Pancreas (tissue), 10 donors: ENCODE data around the gene RNASEH2A. TPM values are rescaled to one million over a fixed set of nuclear protein-coding genes. Genes with fewer than 3 reads are reported as not detected.

Experiments
- ATAC-seq, 4 donors: fragments of 200-7000 bp; cut with Tn5 transposase; one replicate each; pipeline versions ENCODE4 v1.8.0 to v1.9.1; 2020; ENCODE audit warnings: mild to moderate bottlenecking in 4 of 4, moderate library complexity in 4 of 4
- DNase-seq, 6 donors: peaks; one replicate each; pipeline ENCODE4 v3.0.0-alpha.2; 2020
- FAIRE-seq: peaks from 2 replicates; lab custom pipeline; 2012; peaks lifted over from hg19 to GRCh38; lab: Jason Lieb, UNC
- H3K27ac ChIP-seq, 4 donors: fragments of 200-600 bp; sonication (generic); 1 replicate in 3 of 4; 2 replicates in 1 of 4; pipeline versions ENCODE4 v1.5.0 to v1.8.0; 2020
- H3K27me3 ChIP-seq, 4 donors: fragments of 200-600 bp; one replicate each; pipeline ENCODE4 v1.8.0; 2021
- H3K36me3 ChIP-seq, 3 donors: fragments of 200-600 bp; sonication (generic) in 1 of 3; one replicate each; pipeline versions ENCODE4 v1.5.0 to v1.8.0; 2020 to 2021
- H3K4me1 ChIP-seq, 3 donors: fragments of 200-600 bp; one replicate each; pipeline ENCODE4 v1.8.0; 2021
- H3K4me3 ChIP-seq, 4 donors: fragments of 200-600 bp; sonication (generic) in 2 of 4; one replicate each; pipeline versions ENCODE4 v1.5.0 to v1.8.0; 2020 to 2021
- H3K9me3 ChIP-seq, 4 donors: fragments of 200-600 bp; one replicate each; pipeline ENCODE4 v1.8.0; 2021
- WGBS, 2 donors: extraction: QIAGEN DNeasy Blood & Tissue Kit; methylation state at CpG; one replicate each; pipeline ENCODE4 v1.1.7; 2013; 5-methylcytosine and 5-hydroxymethylcytosine counted together
- intact Hi-C, 3 donors: fragments of 100-400 bp; cut with DNase I; formaldehyde crosslinking; loops; one replicate each; pipeline versions ENCODE4 v1.11.1 to v1.14.2; 2022
- polyA plus RNA-seq, 2 donors: library from polyadenylated mRNA; stranded (reverse); fragments of 200-250 nt; gene quantifications; one replicate each; pipeline ENCODE4 v1.2.3, GENCODE V29; 2013
- total RNA-seq, 6 donors: library from RNA; stranded (reverse); fragmentation: NEBNext Ultra II Directional in 4 of 6; extraction: Animal tissue kit (Norgen Biotek cat#: 25700) in 4 of 6; gene quantifications; one replicate each; pipeline versions ENCODE4 v1.2.1 to v1.2.4, GENCODE V29; 2021 to 2023
- TF ChIP-seq, protein P1 (sequence below), 4 donors: fragments of 200-600 bp; sonication (generic) in 3 of 4; IDR thresholded peaks; one replicate each; pipeline versions ENCODE4 v1.5.0 to v1.8.0; 2021; ENCODE audit warnings: antibody characterized with exemption in 4 of 4
- donor health status: healthy with polysubstance abuse.
- donor health status: DM: no; HTN: no; CAD: no; lungs with moderate emphysema.
- donor health status: DM: no; HTN: no; CAD: no.
- donor health status: control.
- donor health status: control.
- donor health status: Bipolar disorder and iron deficiency.
- donor health status: DM: yes; HTN: yes; CAD: no.
- donor health status: DM: no; HTN: no; CAD: no.
- donor health status: DM: no; HTN: no; CAD: no.
- donor health status: DM: yes; HTN: yes; CAD: no.

Gene RNASEH2A
- total and polyA plus RNA-seq, 8 donors, result 1.7 to 6.0 (median 3.6) TPM

GRCh38 chr19:12833738-12834565 is 27.6 kb downstream of the RNASEH2A start:
- Histone ChIP-seq H3K36me3 (no peaks in the 10 kb centered on the region), H3K9me3 (no peaks in the 10 kb centered on the region), H3K27ac (no peak overlapping the region), H3K4me3 (peak overlapping the region in 3 of 4 donors; percentile 12 to 40 (median 29)), H3K27me3 (peaks cover 0 to 42% (median 2%) of the 10 kb centered on the region in 4 donors), H3K4me1 (peaks cover 0 to 9% (median 0%) of the 10 kb centered on the region in 3 donors)
- TF ChIP-seq, protein P1, sequence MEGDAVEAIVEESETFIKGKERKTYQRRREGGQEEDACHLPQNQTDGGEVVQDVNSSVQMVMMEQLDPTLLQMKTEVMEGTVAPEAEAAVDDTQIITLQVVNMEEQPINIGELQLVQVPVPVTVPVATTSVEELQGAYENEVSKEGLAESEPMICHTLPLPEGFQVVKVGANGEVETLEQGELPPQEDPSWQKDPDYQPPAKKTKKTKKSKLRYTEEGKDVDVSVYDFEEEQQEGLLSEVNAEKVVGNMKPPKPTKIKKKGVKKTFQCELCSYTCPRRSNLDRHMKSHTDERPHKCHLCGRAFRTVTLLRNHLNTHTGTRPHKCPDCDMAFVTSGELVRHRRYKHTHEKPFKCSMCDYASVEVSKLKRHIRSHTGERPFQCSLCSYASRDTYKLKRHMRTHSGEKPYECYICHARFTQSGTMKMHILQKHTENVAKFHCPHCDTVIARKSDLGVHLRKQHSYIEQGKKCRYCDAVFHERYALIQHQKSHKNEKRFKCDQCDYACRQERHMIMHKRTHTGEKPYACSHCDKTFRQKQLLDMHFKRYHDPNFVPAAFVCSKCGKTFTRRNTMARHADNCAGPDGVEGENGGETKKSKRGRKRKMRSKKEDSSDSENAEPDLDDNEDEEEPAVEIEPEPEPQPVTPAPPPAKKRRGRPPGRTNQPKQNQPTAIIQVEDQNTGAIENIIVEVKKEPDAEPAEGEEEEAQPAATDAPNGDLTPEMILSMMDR (IDR thresholded peaks at IDR 0.05), result no peak
- 2 to 3% methylated on average over 25 to 66 of the region's 87 CpGs for WGBS, 2 donors
- DNase-seq (peak in 5 of 6 donors; percentile 26 to 76 (median 58)), ATAC-seq (peak; percentile 43 to 52 (median 50)), FAIRE-seq (no peak)
- intact Hi-C loops, result no loop called here

DNA sequence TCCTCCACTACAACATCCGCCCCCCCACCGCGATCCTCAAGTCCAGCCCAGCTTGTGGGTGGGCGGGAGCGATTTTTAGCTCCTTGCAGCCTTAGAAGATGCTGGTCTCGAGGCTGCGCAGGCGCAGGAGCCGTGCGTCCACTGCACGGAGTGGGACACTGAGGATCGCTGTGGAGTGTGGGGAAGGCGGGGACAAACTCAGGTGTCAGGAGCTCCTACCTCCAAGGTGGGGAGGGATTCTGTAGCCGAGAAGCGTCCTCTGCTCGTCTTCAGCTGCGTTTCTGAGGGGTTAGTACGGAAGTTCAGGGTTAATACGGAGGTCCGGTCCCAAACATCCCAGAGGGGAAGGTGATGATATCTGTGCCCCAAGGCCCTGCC is 28.2 kb downstream of the RNASEH2A start, which contains the start of gene RTBDN:
RTBDN (minus strand) TSS at position 14 of the 378 bp plus-strand sequence. CDS start 4,600 bp downstream, outside the sequence.
- FAIRE-seq, result no peak
- WGBS, 2 donors, result 7 to 14% methylated on average over 20 of the region's 20 CpGs
- peak in 1 of 6 donors; percentile 33 for DNase-seq
- no peaks in the 10 kb centered on the region for H3K36me3 ChIP-seq
- no peak within 1 kb of the TSS for H3K27ac ChIP-seq
- TF ChIP-seq, protein P1 (IDR thresholded peaks at IDR 0.05), result no peak
- peaks cover 0 to 9% (median 0%) of the 10 kb centered on the region in 3 donors for H3K4me1 ChIP-seq
- ATAC-seq, result no peak
- peaks cover 0 to 42% (median 2%) of the 10 kb centered on the region in 4 donors for H3K27me3 ChIP-seq
- H3K4me3 ChIP-seq, result peak within 1 kb of the TSS in 3 of 4 donors; percentile 12 to 40 (median 29)
- intact Hi-C loops, result no loop called here
- no peaks in the 10 kb centered on the region for H3K9me3 ChIP-seq

DNA sequence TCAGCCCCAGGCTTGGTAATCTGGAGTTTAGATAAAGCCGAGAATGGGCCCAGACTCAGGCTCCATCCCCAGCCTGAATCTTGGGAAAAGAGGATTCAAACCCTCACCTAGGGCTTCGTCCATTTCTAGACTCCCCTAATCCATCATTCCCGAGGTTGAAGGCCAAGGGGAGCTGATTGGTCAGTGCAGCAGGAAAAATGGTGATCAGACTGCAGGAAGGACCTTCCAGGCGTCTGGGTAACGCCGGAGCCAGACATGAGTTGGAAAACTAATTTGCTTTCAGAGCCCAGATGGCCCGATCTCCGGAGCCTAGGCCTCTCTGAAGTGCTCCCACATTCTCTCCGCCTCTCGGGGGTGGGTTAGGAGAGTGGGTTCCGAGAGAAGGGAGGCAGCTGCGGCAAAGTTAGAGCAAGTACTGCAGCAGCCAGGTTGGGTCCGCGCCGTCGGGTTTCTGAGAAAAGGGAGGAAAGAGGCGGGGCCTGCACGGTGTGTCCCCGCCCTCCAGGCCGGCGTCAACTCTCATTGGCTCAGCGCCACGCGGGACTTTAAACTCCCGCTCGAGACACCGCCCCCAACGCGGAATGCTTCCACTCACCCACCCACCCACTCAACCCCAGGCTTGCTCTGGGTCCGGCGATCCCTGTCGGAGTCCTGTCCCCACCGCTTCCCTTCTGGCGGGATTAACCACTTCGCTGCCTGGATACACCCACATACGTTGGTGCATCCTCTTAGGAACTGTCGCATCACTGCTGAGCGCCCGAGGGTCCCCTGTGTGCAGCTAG is 28.8 kb downstream of the RNASEH2A start:
- Histone ChIP-seq H3K4me3 (no peak overlapping the region), H3K27ac (no peak overlapping the region), H3K4me1 (peaks cover 0 to 9% (median 0%) of the 10 kb centered on the region in 3 donors), H3K9me3 (no peaks in the 10 kb centered on the region), H3K36me3 (no peaks in the 10 kb centered on the region), H3K27me3 (peaks cover 0 to 42% (median 4%) of the 10 kb centered on the region in 4 donors)
- peak in 4 of 6 donors; percentile 30 to 76 (median 56) for DNase-seq
- no peak for FAIRE-seq
- ATAC-seq, result peak in 2 of 4 donors; percentile 11 to 29
- intact Hi-C loops, result no loop called here
- TF ChIP-seq, protein P1 (IDR thresholded peaks at IDR 0.05), result no peak
- 4 to 7% methylated on average over 36 to 39 of the region's 39 CpGs for WGBS, 2 donors

- TF ChIP-seq, protein P1 (IDR thresholded peaks at IDR 0.05), result no peak
- 5 to 10% methylated on average over 6 of the region's 6 CpGs for WGBS, 2 donors
- FAIRE-seq (no peak), DNase-seq (no peak), ATAC-seq (no peak)
- Histone ChIP-seq H3K36me3 (no peaks in the 10 kb centered on the region), H3K27me3 (peaks cover 0 to 40% (median 5%) of the 10 kb centered on the region in 4 donors), H3K9me3 (no peaks in the 10 kb centered on the region), H3K27ac (no peak overlapping the region), H3K4me1 (peaks cover 0 to 15% (median 0%) of the 10 kb centered on the region in 3 donors), H3K4me3 (no peak overlapping the region)
- intact Hi-C loops, result no loop called here
These were observed 30.1 kb downstream of the RNASEH2A start for GRCh38 chr19:12836529-12836863.
